A549 (cell line): ENCODE results near the gene PLS3. TPM values are rescaled to one million over a fixed set of nuclear protein-coding genes. Genes with fewer than 3 reads are reported as not detected.

Source experiments
- ATAC-seq, 2 experiments: fragments of 200-7000 bp in 1 of 2; fragments of >200 bp in 1 of 2; cut with Nextera tagmentation in 1 of 2; cut with Tn5 transposase in 1 of 2; 3 replicates each; pipeline versions ENCODE4 v1.8.0 to v1.9.1; 2018 to 2020; ENCODE audit warnings: mild to moderate bottlenecking in 1 of 2, moderate library complexity in 1 of 2
- CTCF ChIA-PET: fragments of 300-600 bp; sonication (Branson Sonifier 250); formaldehyde crosslinking; extraction: SDS; loops from one replicate; lab custom pipeline; 2021; ENCODE audit warnings: antibody characterized with exemption, inconsistent platforms; lab: Yijun Ruan, JAX
- POLR2A ChIA-PET: fragments of 350-600 bp; formaldehyde crosslinking; extraction: SDS; loops from one replicate; lab custom pipeline; 2021; ENCODE audit warnings: antibody characterized with exemption, inconsistent platforms; lab: Yijun Ruan, JAX
- DNase-seq, 2 experiments: peaks; one replicate each; pipeline versions ENCODE4 v3.0.0 to v3.0.0-alpha.2; 2011 to 2016; ENCODE audit warnings: low read depth in 1 of 2, low spot score in 1 of 2
- FAIRE-seq: peaks from 2 replicates; lab custom pipeline; 2011; peaks lifted over from hg19 to GRCh38; lab: Jason Lieb, UNC
- H3K27ac ChIP-seq, 2 experiments: fragments of >200 bp; sonication (Bioruptor Twin); formaldehyde crosslinking; 3 replicates each; pipeline ENCODE4 v1.5.1; 2016 to 2017
- H3K4me1 ChIP-seq: fragments of >200 bp; sonication (Bioruptor Twin); formaldehyde crosslinking; 3 replicates; pipeline ENCODE4 v1.6.1; 2016
- H3K4me2 ChIP-seq: fragments of >200 bp; sonication (Bioruptor Twin); formaldehyde crosslinking; 3 replicates; pipeline ENCODE4 v1.6.1; 2016
- H3K4me3 ChIP-seq: fragments of >200 bp; sonication (Bioruptor Twin); formaldehyde crosslinking; 3 replicates; pipeline ENCODE4 v1.5.1; 2016
- H3K9me3 ChIP-seq: fragments of >200 bp; sonication (Bioruptor Twin); formaldehyde crosslinking; 3 replicates; pipeline ENCODE4 v1.6.1; 2016
- BCL3 ChIP-seq: fragments of >200 bp; sonication (Bioruptor Twin); formaldehyde crosslinking; IDR thresholded peaks from 3 replicates; pipeline ENCODE4 v1.6.1; 2016
- BHLHE40 ChIP-seq: IDR thresholded peaks from 2 replicates; pipeline ENCODE4 v1.6.1; 2012; ENCODE audit warnings: low read depth, low read length, inconsistent platforms
- CHD2 ChIP-seq: fragments of 150-350 bp; IDR thresholded peaks from 2 replicates; pipeline ENCODE4 v1.6.1; 2014; ENCODE audit warnings: low read length; ENCODE audit not compliant: partially characterized antibody
- CTCF ChIP-seq: fragments of >200 bp; sonication (Bioruptor Twin); formaldehyde crosslinking; IDR thresholded peaks from 3 replicates; pipeline ENCODE4 v1.5.1; 2016
- E2F6 ChIP-seq: IDR thresholded peaks from 2 replicates; pipeline ENCODE4 v1.6.1; 2012; ENCODE audit warnings: low read depth, borderline replicate concordance
- ESRRA ChIP-seq: fragments of 150-350 bp; IDR thresholded peaks from 2 replicates; pipeline ENCODE4 v1.6.1; 2014; ENCODE audit warnings: mild to moderate bottlenecking, low read length, borderline replicate concordance
- FOSL2 ChIP-seq, 2 experiments: fragments of 450-650 bp in 1 of 2; fragments of >200 bp in 1 of 2; sonication (Bioruptor Twin) in 1 of 2; formaldehyde crosslinking; IDR thresholded peaks; 2 replicates each; pipeline versions ENCODE4 v1.5.0 to v1.6.1; 2016 to 2020; ENCODE audit warnings: mild to moderate bottlenecking in 1 of 2, moderate library complexity in 1 of 2
- FOXS1 ChIP-seq: fragments of 250-450 bp; sonication (Bioruptor Pico); IDR thresholded peaks from 2 replicates; pipeline ENCODE4 v1.5.0; 2020; ENCODE audit warnings: mild to moderate bottlenecking, moderate library complexity
- GATA3 ChIP-seq: IDR thresholded peaks from 2 replicates; pipeline ENCODE4 v1.6.1; 2012; ENCODE audit warnings: borderline replicate concordance
- HOXA7 ChIP-seq: fragments of 250-450 bp; sonication (Bioruptor Pico); IDR thresholded peaks from 2 replicates; pipeline ENCODE4 v1.5.0; 2020; ENCODE audit warnings: mild to moderate bottlenecking, moderate library complexity
- HOXB13 ChIP-seq: fragments of 250-450 bp; sonication (Bioruptor Pico); IDR thresholded peaks from 2 replicates; pipeline ENCODE4 v1.5.0; 2020; ENCODE audit warnings: low read depth, mild to moderate bottlenecking, moderate library complexity
- HOXB5 ChIP-seq: fragments of 250-450 bp; sonication (Bioruptor Pico); IDR thresholded peaks from 2 replicates; pipeline ENCODE4 v1.5.0; 2020; ENCODE audit warnings: mild to moderate bottlenecking, moderate library complexity
- JUN ChIP-seq, 2 experiments: fragments of >200 bp; sonication (Bioruptor Twin); formaldehyde crosslinking; IDR thresholded peaks; 2 replicates in 1 of 2; 3 replicates in 1 of 2; pipeline ENCODE4 v1.6.1; 2016 to 2017
- KDM1A ChIP-seq: fragments of 200-600 bp; sonication (generic); IDR thresholded peaks from 2 replicates; pipeline ENCODE4 v1.6.1; 2016; ENCODE audit warnings: low read depth, mild to moderate bottlenecking
- KDM5A ChIP-seq: fragments of 200-600 bp; sonication (generic); IDR thresholded peaks from 2 replicates; pipeline ENCODE4 v1.6.1; 2016; ENCODE audit warnings: antibody characterized with exemption, mild to moderate bottlenecking
- MAX ChIP-seq: IDR thresholded peaks from 2 replicates; pipeline ENCODE4 v1.6.1; 2012
- MYC ChIP-seq: IDR thresholded peaks from 2 replicates; pipeline ENCODE4 v1.6.1; 2012; ENCODE audit warnings: mild to moderate bottlenecking, inconsistent platforms, low read length, improper control_type of control experiment, borderline replicate concordance
- NPAS2 ChIP-seq: fragments of 250-450 bp; sonication (Bioruptor Pico); IDR thresholded peaks from 2 replicates; pipeline ENCODE4 v1.8.0; 2022; ENCODE audit warnings: mild to moderate bottlenecking, moderate library complexity, borderline replicate concordance
- RAD21 ChIP-seq, 2 experiments: fragments of >200 bp in 1 of 2; sonication (Bioruptor Twin) in 1 of 2; formaldehyde crosslinking in 1 of 2; IDR thresholded peaks in 1 of 2; conservative IDR thresholded peaks in 1 of 2; 2 replicates in 1 of 2; 3 replicates in 1 of 2; pipeline ENCODE4 v1.6.1; 2012 to 2018; ENCODE audit warnings: inconsistent platforms in 1 of 2
- REST ChIP-seq: fragments of 200-600 bp; sonication (generic); IDR thresholded peaks from 2 replicates; pipeline ENCODE4 v1.6.1; 2016; ENCODE audit warnings: antibody characterized with exemption, mild to moderate bottlenecking, moderate library complexity
- RFX5 ChIP-seq: fragments of 450-650 bp; IDR thresholded peaks from 2 replicates; pipeline ENCODE4 v1.7.1; 2014; ENCODE audit warnings: antibody characterized with exemption, mild to moderate bottlenecking, moderate library complexity
- RNF2 ChIP-seq: fragments of 200-600 bp; sonication (generic); IDR thresholded peaks from 2 replicates; pipeline ENCODE4 v1.6.1; 2016; ENCODE audit warnings: low read depth, mild to moderate bottlenecking, antibody characterized with exemption, moderate library complexity, borderline replicate concordance
- TFCP2L1 ChIP-seq: fragments of 250-450 bp; sonication (Bioruptor Pico); IDR thresholded peaks from 2 replicates; pipeline ENCODE4 v1.5.0; 2021; ENCODE audit warnings: mild to moderate bottlenecking
- TP53 ChIP-seq: fragments of 250-450 bp; sonication (Bioruptor Pico); IDR thresholded peaks from 2 replicates; pipeline ENCODE4 v1.5.0; 2021; ENCODE audit warnings: mild to moderate bottlenecking, moderate library complexity
- ZFP36 ChIP-seq: fragments of 450-650 bp; IDR thresholded peaks from 2 replicates; pipeline ENCODE4 v1.6.1; 2014; ENCODE audit warnings: borderline replicate concordance; ENCODE audit not compliant: partially characterized antibody
- WGBS: methylation state at CpG from one replicate; pipeline ENCODE4 v1.1.6; 2017; ENCODE audit errors: missing lambda C conversion rate; 5-methylcytosine and 5-hydroxymethylcytosine counted together
- polyA plus RNA-seq, 4 experiments: library from polyadenylated mRNA; depleted of rRNA in 3 of 4; stranded (reverse); fragments of >200 nt; fragmentation: RNase III in 1 of 4; extraction: RNeasy Plus Mini Kit Qiagen cat#74134 plus additional on column Dnase treatment in 1 of 4; gene quantifications; 2 replicates in 3 of 4; 3 replicates in 1 of 4; pipeline ENCODE4 v1.2.3, GENCODE V29; 2011 to 2017

Gene PLS3
- polyA plus RNA-seq, 2 of the 4 experiments (the other 2 are of a cell fraction): 303 to 437 TPM

GRCh38 chrX:115639334-115639880, 78.4 kb downstream of the PLS3 start:
- DNase-seq (no peak), FAIRE-seq (no peak), ATAC-seq (no peak)
- no peak overlapping the region for H3K27ac ChIP-seq
- ChIA-PET CTCF (interaction anchor here (1.1 to 1.7 kb wide), 3 partner anchors 13 to 309 kb away, joined by 3 to 5 read pairs (median 4); no protein-coding TSS in a partner anchor), POLR2A (interaction anchor here (0.7 kb wide), 1 partner anchor 69 kb away, joined by 3 read pairs; no protein-coding TSS in a partner anchor)
- no peak overlapping the region for H3K4me3 ChIP-seq
- WGBS: 82% methylated on average over 5 of the region's 5 CpGs
- H3K9me3 ChIP-seq: no peaks in the 10 kb centered on the region
- peaks cover 5% of the 10 kb centered on the region; the same call in 2 of the 3 replicates for H3K4me1 ChIP-seq
- no peak for TF ChIP-seq MAX
- no peak for TF ChIP-seq JUN (IDR thresholded peaks at IDR 0.05)
- no peak for TF ChIP-seq RFX5
- TF ChIP-seq BCL3: no peak
- no peak for TF ChIP-seq KDM5A
- TF ChIP-seq ESRRA: no peak
- TF ChIP-seq CTCF: no peak
- TF ChIP-seq ZFP36: no peak
- no peak for TF ChIP-seq HOXB13
- TF ChIP-seq CHD2: no peak
- no peak for TF ChIP-seq HOXB5
- TF ChIP-seq REST: no peak
- TF ChIP-seq RAD21 (conservative IDR thresholded peaks at IDR 0.05 in 1 of 2, IDR thresholded peaks at IDR 0.05 in 1 of 2): no peak
- TF ChIP-seq TP53 (CRISPR knock-in tag): no peak
- H3K4me2 ChIP-seq: no peak overlapping the region

- DNase-seq: peak in 1 of 2 experiments; percentile 5
- ATAC-seq: peak; percentile 34 to 54; a peak in 4 of 6 replicates
- POLR2A ChIA-PET: no interaction called here
- Histone ChIP-seq H3K9me3 (no peaks in the 10 kb centered on the region), H3K4me1 (peaks cover 5% of the 10 kb centered on the region; the same call in 2 of the 3 replicates)
- TF ChIP-seq KDM1A (no peak), NPAS2 (CRISPR knock-in tag) (no peak), TFCP2L1 (CRISPR knock-in tag) (no peak), KDM5A (no peak), BHLHE40 (no peak), RNF2 (no peak), GATA3 (no peak), FOXS1 (no peak), MYC (no peak), E2F6 (no peak), BCL3 (no peak), FOSL2 (IDR thresholded peaks at IDR 0.05) (no peak), FOSL2 (CRISPR knock-in tag; IDR thresholded peaks at IDR 0.05) (no peak), HOXA7 (no peak)
- TF ChIP-seq, all 56 proteins: peak for 0
- Histone ChIP-seq H3K4me2 (peak overlapping the region; percentile 24; the same call in 1 of the 3 replicates), H3K27ac (peak overlapping the region; percentile 24 to 70; a peak in 1 of 6 replicates), H3K4me3 (no peak overlapping the region)
- CTCF ChIA-PET: interaction anchor here (0.7 to 3.9 kb wide), 24 partner anchors 9 to 320 kb away, joined by 3 to 35 read pairs (median 4); no protein-coding TSS in a partner anchor
- 92% methylated on average over 2 of the region's 2 CpGs for WGBS
- FAIRE-seq: no peak
Observed at GRCh38 chrX:115642311-115642710, 81.3 kb downstream of the PLS3 start.
